Left lung (tissue), 10 donors: Measurements from ENCODE around the gene GRB10. TPM values are rescaled to one million over a fixed set of nuclear protein-coding genes. Genes with fewer than 3 reads are reported as not detected.

Experiments
- ATAC-seq: fragments of 200-7000 bp; cut with Tn5 transposase; one replicate; pipeline ENCODE4 v1.9.1; 2020; ENCODE audit warnings: moderate library complexity
- DNase-seq, 4 donors: peaks; one replicate each; pipeline ENCODE4 v3.0.0-alpha.2; 2013 to 2020
- H3K27ac ChIP-seq, 2 donors: fragments of 200-600 bp; sonication (generic) in 1 of 2; one replicate each; pipeline versions ENCODE4 v1.5.0 to v1.8.0; 2020 to 2021
- H3K27me3 ChIP-seq, 2 donors: fragments of 200-600 bp; sonication (generic) in 1 of 2; one replicate each; pipeline versions ENCODE4 v1.5.0 to v1.8.0; 2020 to 2021
- H3K36me3 ChIP-seq, 2 donors: fragments of 200-600 bp; sonication (generic) in 1 of 2; one replicate each; pipeline versions ENCODE4 v1.5.0 to v1.8.0; 2020 to 2021
- H3K4me1 ChIP-seq, 2 donors: fragments of 200-600 bp; one replicate each; pipeline ENCODE4 v1.8.0; 2021
- H3K4me3 ChIP-seq, 2 donors: fragments of 200-600 bp; sonication (generic) in 1 of 2; one replicate each; pipeline versions ENCODE4 v1.5.0 to v1.8.0; 2020 to 2021; ENCODE audit warnings: mild to moderate bottlenecking in 1 of 2
- H3K9me3 ChIP-seq, 2 donors: fragments of 200-600 bp; sonication (generic) in 1 of 2; one replicate each; pipeline versions ENCODE4 v1.5.0 to v1.8.0; 2020 to 2021
- CTCF ChIP-seq, 2 donors: fragments of 200-600 bp; sonication (generic) in 1 of 2; IDR thresholded peaks; one replicate each; pipeline versions ENCODE4 v1.5.0 to v1.8.0; 2021; ENCODE audit warnings: antibody characterized with exemption in 2 of 2
- intact Hi-C, 2 donors: fragments of 100-400 bp; cut with DNase I; formaldehyde crosslinking; loops; one replicate each; pipeline versions ENCODE4 v1.11.2 to v1.14.2; 2022
- polyA plus RNA-seq, 6 donors: library from polyadenylated mRNA; unstranded; fragments of 120-200 nt; gene quantifications; one replicate each; pipeline ENCODE4 v1.2.1, GENCODE V29; 2013; ENCODE audit not compliant: insufficient read length in 6 of 6
- total RNA-seq, 2 donors: library from RNA; stranded (reverse); fragmentation: NEBNext Ultra II Directional; extraction: Animal tissue kit (Norgen Biotek cat#: 25700); gene quantifications; one replicate each; pipeline ENCODE4 v1.2.1, GENCODE V29; 2021
- donor health status: DM: no; HTN: yes; CAD: no.
- donor health status: DM: no; HTN: no; CAD: no.

Gene GRB10
- total and polyA plus RNA-seq, 8 donors: 38.8 to 58.3 (median 45.0) TPM

- Histone ChIP-seq H3K4me3 (no peak overlapping the region), H3K36me3 (peaks cover 0 to 64% of the 10 kb centered on the region in 2 donors), H3K27ac (no peak overlapping the region), H3K9me3 (no peaks in the 10 kb centered on the region), H3K27me3 (no peaks in the 10 kb centered on the region), H3K4me1 (no peaks in the 10 kb centered on the region)
- DNase-seq (no peak), ATAC-seq (no peak)
- intact Hi-C loops: no loop called here
- no peak for TF ChIP-seq CTCF (IDR thresholded peaks at IDR 0.05)
These were observed 184.0 kb downstream of the GRB10 start for GRCh38 chr7:50598460-50599343.

- Histone ChIP-seq H3K9me3 (no peaks in the 10 kb centered on the region), H3K4me1 (no peaks in the 10 kb centered on the region), H3K4me3 (no peak overlapping the region), H3K27me3 (no peaks in the 10 kb centered on the region), H3K36me3 (peaks cover 0 to 68% of the 10 kb centered on the region in 2 donors), H3K27ac (no peak overlapping the region)
- DNase-seq (no peak), ATAC-seq (no peak)
- intact Hi-C loops: no loop called here
- no peak for TF ChIP-seq CTCF (IDR thresholded peaks at IDR 0.05)
These were observed 186.2 kb downstream of the GRB10 start for GRCh38 chr7:50596484-50596883.

- DNase-seq (peak in 1 of 4 donors; percentile 35), ATAC-seq (peak; percentile 54)
- H3K4me1 ChIP-seq: no peaks in the 10 kb centered on the region
- TF ChIP-seq CTCF (IDR thresholded peaks at IDR 0.05): no peak
- H3K36me3 ChIP-seq: peaks cover 0 to 67% of the 10 kb centered on the region in 2 donors
- H3K27ac ChIP-seq: no peak overlapping the region
- no peaks in the 10 kb centered on the region for H3K27me3 ChIP-seq
- intact Hi-C loops: no loop called here
- no peak overlapping the region for H3K4me3 ChIP-seq
- no peaks in the 10 kb centered on the region for H3K9me3 ChIP-seq
These were observed 187.1 kb downstream of the GRB10 start for GRCh38 chr7:50595491-50596102.

GRCh38 chr7:50594734-50595485 lies 187.8 kb downstream of the GRB10 start:
- Histone ChIP-seq H3K27me3 (no peaks in the 10 kb centered on the region), H3K9me3 (no peaks in the 10 kb centered on the region), H3K4me1 (no peaks in the 10 kb centered on the region), H3K36me3 (peaks cover 0 to 67% of the 10 kb centered on the region in 2 donors), H3K4me3 (no peak overlapping the region), H3K27ac (no peak overlapping the region)
- intact Hi-C loops: no loop called here
- ATAC-seq (no peak), DNase-seq (no peak)
- no peak for TF ChIP-seq CTCF (IDR thresholded peaks at IDR 0.05)

GRCh38 chr7:50594136-50594535 lies 188.6 kb downstream of the GRB10 start:
- Histone ChIP-seq H3K27me3 (no peaks in the 10 kb centered on the region), H3K4me3 (no peak overlapping the region), H3K36me3 (peaks cover 0 to 62% of the 10 kb centered on the region in 2 donors), H3K4me1 (no peaks in the 10 kb centered on the region), H3K9me3 (no peaks in the 10 kb centered on the region), H3K27ac (no peak overlapping the region)
- intact Hi-C loops: no loop called here
- no peak for ATAC-seq
- DNase-seq: no peak
- TF ChIP-seq CTCF (IDR thresholded peaks at IDR 0.05): no peak
